ENCODE measurements around the gene SPOCK2.
"Not testable (repeated sequence)": the region's sequence is repeated elsewhere in the genome, so short reads cannot be mapped to it uniquely, and the experiment has no call there.

Gene SPOCK2

DNA sequence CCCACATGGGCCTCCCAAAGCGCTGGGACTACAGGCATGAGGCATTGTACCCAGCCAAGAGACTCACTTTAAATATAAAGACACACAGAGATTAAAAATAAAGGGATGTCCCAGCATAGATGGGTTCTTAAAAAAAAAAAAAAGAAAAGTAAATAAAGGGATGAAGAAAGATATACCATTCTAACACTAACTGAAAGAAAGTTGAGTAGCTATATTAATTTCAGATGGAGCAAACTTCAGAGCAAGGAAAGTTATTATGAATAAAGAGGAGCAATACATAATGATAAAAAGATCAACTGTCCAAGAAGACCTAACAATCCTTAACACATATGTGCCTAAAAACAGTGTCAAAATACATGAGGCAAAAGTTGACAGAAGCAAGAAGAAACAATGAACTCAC lies 33.0 kb upstream of the SPOCK2 start:
- DNase-seq (ENCODE audit: low read depth) = no peak
- H3K4me3 ChIP-seq (ENCODE audit: control insufficient read depth, low read depth, low read length) = no peak overlapping the region
- TF ChIP-seq, protein P1, sequence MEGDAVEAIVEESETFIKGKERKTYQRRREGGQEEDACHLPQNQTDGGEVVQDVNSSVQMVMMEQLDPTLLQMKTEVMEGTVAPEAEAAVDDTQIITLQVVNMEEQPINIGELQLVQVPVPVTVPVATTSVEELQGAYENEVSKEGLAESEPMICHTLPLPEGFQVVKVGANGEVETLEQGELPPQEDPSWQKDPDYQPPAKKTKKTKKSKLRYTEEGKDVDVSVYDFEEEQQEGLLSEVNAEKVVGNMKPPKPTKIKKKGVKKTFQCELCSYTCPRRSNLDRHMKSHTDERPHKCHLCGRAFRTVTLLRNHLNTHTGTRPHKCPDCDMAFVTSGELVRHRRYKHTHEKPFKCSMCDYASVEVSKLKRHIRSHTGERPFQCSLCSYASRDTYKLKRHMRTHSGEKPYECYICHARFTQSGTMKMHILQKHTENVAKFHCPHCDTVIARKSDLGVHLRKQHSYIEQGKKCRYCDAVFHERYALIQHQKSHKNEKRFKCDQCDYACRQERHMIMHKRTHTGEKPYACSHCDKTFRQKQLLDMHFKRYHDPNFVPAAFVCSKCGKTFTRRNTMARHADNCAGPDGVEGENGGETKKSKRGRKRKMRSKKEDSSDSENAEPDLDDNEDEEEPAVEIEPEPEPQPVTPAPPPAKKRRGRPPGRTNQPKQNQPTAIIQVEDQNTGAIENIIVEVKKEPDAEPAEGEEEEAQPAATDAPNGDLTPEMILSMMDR (conservative IDR thresholded peaks at IDR 0.05; ENCODE audit: control insufficient read depth, insufficient read depth, low read depth, low read length) = no peak

DNA sequence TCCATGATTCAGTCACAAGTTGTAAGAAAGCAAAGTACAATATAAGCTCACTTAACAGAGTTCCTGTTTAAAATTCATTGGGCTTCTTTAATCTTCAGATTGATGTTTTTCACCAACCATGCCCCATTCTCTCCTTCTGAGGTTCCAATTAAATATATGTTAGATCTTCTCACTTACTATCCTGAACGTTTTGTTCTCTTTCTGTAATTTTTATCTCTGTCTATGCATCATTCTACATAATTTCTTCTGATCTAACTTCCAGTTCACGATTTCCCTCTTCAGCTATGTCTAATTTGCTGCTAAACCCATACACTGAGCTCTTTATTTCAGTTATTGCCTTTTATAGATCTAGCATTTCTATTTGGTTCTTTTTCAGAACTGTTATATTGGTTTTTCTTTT lies 28.0 kb upstream of the SPOCK2 start:
- no peak for DNase-seq (ENCODE audit: low read depth)
- TF ChIP-seq, protein P1 (conservative IDR thresholded peaks at IDR 0.05; ENCODE audit: control insufficient read depth, insufficient read depth, low read depth, low read length) = no peak

DNA sequence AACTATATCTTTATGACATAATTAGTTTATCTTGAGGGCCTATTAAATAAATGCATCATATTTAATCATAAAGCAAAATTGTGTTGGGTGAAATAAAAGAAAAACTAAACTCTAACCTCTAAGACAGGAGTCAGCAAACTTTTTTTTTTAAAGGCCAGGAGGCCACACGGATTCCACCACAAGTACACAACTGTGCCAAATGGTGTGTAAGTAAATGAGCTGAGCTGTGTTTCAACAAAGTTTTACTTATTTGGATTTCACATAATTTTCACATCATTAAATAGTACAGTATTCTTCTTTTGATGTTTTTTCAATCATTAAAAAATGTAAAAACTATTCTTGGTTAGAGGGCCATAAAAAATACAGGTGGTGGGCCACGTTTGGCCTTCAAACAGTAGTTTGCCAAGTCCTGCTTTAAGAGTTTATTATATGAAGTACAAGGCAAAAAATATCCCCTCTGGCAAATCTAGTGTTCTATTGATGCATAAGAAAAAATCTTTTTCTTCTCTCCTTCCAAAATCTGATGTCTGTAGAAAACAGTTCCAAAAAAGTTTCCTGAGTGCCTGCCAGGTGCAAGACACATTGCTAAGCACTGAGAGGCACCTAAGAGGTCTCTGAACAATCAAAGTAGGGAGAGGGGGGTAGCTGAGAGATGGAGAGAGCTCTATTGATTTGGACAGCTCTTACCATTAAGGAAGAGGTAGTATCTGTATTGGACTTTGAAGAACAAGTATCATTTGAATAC lies 26.5 kb upstream of the SPOCK2 start:
- H3K4me3 ChIP-seq (ENCODE audit: control insufficient read depth, low read depth, low read length) = no peak overlapping the region
- DNase-seq (ENCODE audit: low read depth) = no peak
- TF ChIP-seq, protein P1 (conservative IDR thresholded peaks at IDR 0.05; ENCODE audit: control insufficient read depth, insufficient read depth, low read depth, low read length) = no peak

More for the DNA sequence above, 28.0 kb upstream of the SPOCK2 start:
- no peak overlapping the region for H3K4me3 ChIP-seq (ENCODE audit: control insufficient read depth, low read depth, low read length)

DNA sequence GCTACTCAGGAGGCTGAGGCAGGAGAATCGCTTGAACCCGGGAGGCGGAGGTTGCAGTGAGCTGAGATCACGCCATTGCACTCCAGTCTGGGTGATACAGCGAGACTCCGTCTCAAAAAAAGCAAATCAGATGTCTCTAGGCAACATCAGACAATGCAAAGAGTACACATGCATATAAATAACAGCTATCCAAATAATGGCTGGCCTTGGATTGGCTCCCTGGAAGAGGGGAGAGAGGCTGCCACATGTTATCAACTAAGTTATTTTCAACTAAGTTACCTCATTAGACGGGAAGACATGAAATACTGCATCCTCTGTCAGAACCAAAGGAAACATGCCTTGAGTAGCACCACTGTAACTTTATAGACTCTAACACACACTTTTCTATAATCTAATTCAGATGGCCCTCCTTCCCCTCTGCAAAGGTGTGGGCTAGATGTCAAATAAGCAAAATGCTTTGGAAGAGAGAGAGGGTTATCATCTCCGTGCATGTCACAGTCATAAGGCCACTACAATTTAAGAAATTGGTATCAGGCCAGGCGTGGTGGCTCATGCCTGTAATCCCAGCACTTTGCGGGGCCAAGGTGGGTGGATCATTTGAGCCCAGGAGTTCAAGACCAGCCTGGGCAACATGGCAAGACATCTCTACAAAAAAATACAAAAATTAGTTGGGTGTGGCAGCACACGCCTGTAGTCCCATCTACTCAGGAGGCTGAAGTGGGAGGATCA lies 22.5 kb upstream of the SPOCK2 start:
- no peak for DNase-seq (ENCODE audit: low read depth)
- TF ChIP-seq, protein P1 (conservative IDR thresholded peaks at IDR 0.05; ENCODE audit: control insufficient read depth, insufficient read depth, low read depth, low read length) = no peak
- no peak overlapping the region for H3K4me3 ChIP-seq (ENCODE audit: control insufficient read depth, low read depth, low read length)

DNA sequence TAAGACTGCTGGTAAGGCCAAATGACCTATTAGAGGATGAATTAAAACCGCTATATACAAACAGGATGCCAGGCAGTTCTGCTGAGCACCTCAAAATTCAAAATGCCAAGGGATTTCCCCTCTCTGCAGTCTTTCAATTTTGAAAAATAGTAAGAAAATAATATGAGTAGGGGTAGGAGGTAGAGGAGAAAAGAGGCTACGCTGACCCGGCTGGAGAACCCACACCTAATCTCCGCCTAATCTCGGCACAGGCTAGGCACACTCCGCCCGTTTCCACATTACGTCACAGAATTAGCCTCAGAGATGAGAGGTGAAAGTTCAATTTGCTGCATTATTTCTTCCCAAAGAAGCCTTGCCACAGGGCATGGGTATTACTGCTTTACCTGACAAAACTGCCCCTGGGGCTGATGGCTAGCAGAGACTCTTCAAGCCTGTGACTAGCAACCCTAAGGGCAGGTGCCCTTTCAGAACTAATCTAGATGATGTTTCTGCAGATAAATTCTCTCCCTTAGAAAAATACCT lies 21.3 kb upstream of the SPOCK2 start:
- no peak for DNase-seq (ENCODE audit: low read depth)
- TF ChIP-seq, protein P1 (conservative IDR thresholded peaks at IDR 0.05; ENCODE audit: control insufficient read depth, insufficient read depth, low read depth, low read length) = no peak

DNA sequence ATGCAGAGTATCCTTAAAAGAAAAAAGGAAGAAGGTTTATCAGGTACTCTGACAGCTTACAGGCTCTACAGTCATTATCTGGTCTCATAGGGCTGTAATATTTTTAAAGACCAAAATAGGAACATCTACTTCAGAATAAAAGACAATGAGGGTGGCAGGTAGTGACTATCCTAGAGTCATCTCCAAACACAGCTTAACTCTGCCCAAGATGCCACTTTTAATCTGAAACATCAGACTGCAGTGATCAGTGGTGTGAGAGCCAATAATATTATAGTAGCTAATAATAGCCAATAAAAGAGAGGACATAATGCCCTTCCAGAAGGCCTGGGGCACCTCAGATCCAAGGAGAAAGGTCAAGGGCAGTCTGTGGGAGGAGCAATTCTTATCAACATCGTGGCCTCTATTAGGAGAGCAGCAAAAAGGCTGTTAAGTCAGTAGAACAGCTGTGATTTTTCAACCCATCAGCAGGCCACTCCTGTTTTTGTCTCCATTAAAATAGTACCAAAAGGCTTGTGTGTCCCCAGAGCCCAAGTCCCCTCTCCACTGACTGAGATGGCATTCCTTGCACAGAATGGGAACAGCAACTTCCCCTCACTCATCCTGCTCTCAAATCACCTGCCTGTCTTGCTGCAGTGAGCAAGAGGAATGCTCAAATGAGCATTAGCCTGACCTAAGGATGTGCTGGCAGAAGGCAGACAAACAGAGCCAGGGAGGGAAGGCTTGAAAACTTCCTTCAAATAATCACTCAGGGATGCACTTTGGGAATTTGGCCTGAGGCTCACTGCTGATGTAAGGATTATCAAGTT lies 20.7 kb upstream of the SPOCK2 start:
- DNase-seq (ENCODE audit: low read depth) = no peak
- no peak overlapping the region for H3K4me3 ChIP-seq (ENCODE audit: control insufficient read depth, low read depth, low read length)
- TF ChIP-seq, protein P1 (conservative IDR thresholded peaks at IDR 0.05; ENCODE audit: control insufficient read depth, insufficient read depth, low read depth, low read length) = no peak

More for the DNA sequence above, 21.3 kb upstream of the SPOCK2 start:
- no peak overlapping the region for H3K4me3 ChIP-seq (ENCODE audit: control insufficient read depth, low read depth, low read length)

DNA sequence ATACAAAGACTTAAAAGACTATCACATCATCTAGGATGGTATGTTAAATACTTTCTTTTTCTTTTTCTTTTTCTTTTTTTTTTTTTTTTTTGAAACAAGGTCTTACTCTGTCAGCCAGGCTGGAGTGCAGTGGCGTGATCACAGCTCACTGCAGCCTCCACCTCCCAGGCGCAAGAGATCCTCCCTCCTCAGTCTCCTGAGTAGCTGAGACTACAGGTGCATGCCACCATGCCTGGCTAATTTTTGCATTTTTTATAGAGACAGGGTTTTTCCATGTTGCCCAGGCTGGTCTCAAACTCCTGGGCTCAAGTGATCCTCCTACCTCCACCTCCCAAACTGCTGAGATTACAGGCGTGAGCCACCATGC lies 19.6 kb upstream of the SPOCK2 start:
- DNase-seq (ENCODE audit: low read depth); H3K4me3 ChIP-seq (ENCODE audit: control insufficient read depth, low read depth, low read length): not testable (repeated sequence)
